Natural killer cell (primary cell): ENCODE measurements around the gene WDR90. TPM values are rescaled to one million over a fixed set of nuclear protein-coding genes. Genes with fewer than 3 reads are reported as not detected.

Experiments used
- ATAC-seq, 3 donors: fragments of 150-1000 bp in 2 of 3; fragments of 200-7000 bp in 1 of 3; cut with Tn5 transposase; 1 replicate in 1 of 3; 2 replicates in 2 of 3; pipeline ENCODE4 v1.10.0; 2021; ENCODE audit warnings: mild to moderate bottlenecking in 2 of 3, moderate library complexity in 2 of 3
- DNase-seq, 2 donors: peaks; one replicate each; pipeline versions ENCODE4 v3.0.0 to v3.0.0-alpha.2; 2013 to 2021; ENCODE audit warnings: mixed read lengths in 1 of 2
- H3K27ac ChIP-seq: one replicate; pipeline ENCODE4 v1.5.1; 2013; ENCODE audit warnings: mild to moderate bottlenecking, low read length
- H3K27me3 ChIP-seq: one replicate; pipeline ENCODE4 v1.6.1; 2013; ENCODE audit warnings: low read length; ENCODE audit not compliant: control insufficient read depth, insufficient read depth
- H3K36me3 ChIP-seq: one replicate; pipeline ENCODE4 v1.6.1; 2013; ENCODE audit warnings: low read length; ENCODE audit not compliant: control insufficient read depth, insufficient read depth
- H3K4me1 ChIP-seq: one replicate; pipeline ENCODE4 v1.6.1; 2013; ENCODE audit warnings: low read length; ENCODE audit not compliant: control insufficient read depth, insufficient read depth
- H3K4me3 ChIP-seq: one replicate; pipeline ENCODE4 v1.5.1; 2013; ENCODE audit warnings: low read length
- H3K9me3 ChIP-seq: one replicate; pipeline ENCODE4 v1.6.1; 2013; ENCODE audit warnings: low read length; ENCODE audit not compliant: control insufficient read depth, insufficient read depth
- H3K27ac Mint-ChIP-seq, 2 donors: one replicate each; pipeline ENCODE4 v1.8.0; 2022; ENCODE audit warnings: mild to moderate bottlenecking in 2 of 2, mixed read lengths in 2 of 2, moderate library complexity in 1 of 2
- H3K27me3 Mint-ChIP-seq, 2 donors: one replicate each; pipeline ENCODE4 v1.8.0; 2022; ENCODE audit warnings: low read depth in 2 of 2, mixed read lengths in 2 of 2
- H3K36me3 Mint-ChIP-seq: one replicate; pipeline ENCODE4 v1.8.0; 2022; ENCODE audit warnings: mixed read lengths
- H3K4me1 Mint-ChIP-seq, 2 donors: one replicate each; pipeline ENCODE4 v1.8.0; 2022; ENCODE audit warnings: mixed read lengths in 2 of 2
- H3K4me3 Mint-ChIP-seq: one replicate; pipeline ENCODE4 v1.8.0; 2022; ENCODE audit warnings: mild to moderate bottlenecking, moderate library complexity, mixed read lengths
- H3K9me3 Mint-ChIP-seq, 2 donors: one replicate each; pipeline ENCODE4 v1.8.0; 2022; ENCODE audit warnings: mixed read lengths in 2 of 2
- CTCF ChIP-seq: fragments of 200-600 bp; IDR thresholded peaks from one replicate; pipeline ENCODE4 v1.8.0; 2022; ENCODE audit warnings: antibody characterized with exemption
- WGBS: methylation state at CpG from one replicate; pipeline ENCODE4 v1.1.7; 2013; ENCODE audit warnings: missing lambda C conversion rate; ENCODE audit not compliant: insufficient coverage; 5-methylcytosine and 5-hydroxymethylcytosine counted together
- intact Hi-C: fragments of 100-400 bp; cut with micrococcal nuclease; formaldehyde crosslinking; loops from one replicate; pipeline ENCODE4 v1.14.2; 2022
- total RNA-seq, 4 donors: library from RNA; stranded (reverse); fragments of 120-200 nt in 1 of 4; gene quantifications; one replicate each; pipeline versions ENCODE4 v1.2.3 to v1.2.4, GENCODE V29; 2013 to 2022

WDR90 gene
- total RNA-seq, 3 donors from 2014 or later (not counting 1 experiment from before 2014, with no cell fraction given), result 16.7 to 22.8 (median 20.2) TPM

GRCh38 chr16:678858-679813, 30.0 kb downstream of the WDR90 start:
- no peaks in the 10 kb centered on the region for H3K27me3 Mint-ChIP-seq
- Histone ChIP-seq H3K4me3 (peak overlapping the region; percentile 42), H3K4me1 (peaks cover 58% of the 10 kb centered on the region), H3K9me3 (no peaks in the 10 kb centered on the region), H3K36me3 (peaks cover 17% of the 10 kb centered on the region), H3K27ac (peak overlapping the region; percentile 31), H3K27me3 (peaks cover 3% of the 10 kb centered on the region)
- no peak for TF ChIP-seq CTCF
- peak overlapping the region; percentile 85 for H3K4me3 Mint-ChIP-seq
- intact Hi-C loops, result no loop called here
- H3K9me3 Mint-ChIP-seq, result no peaks in the 10 kb centered on the region
- ATAC-seq (peak in 2 of 3 donors; percentile 6 to 9), DNase-seq (peak in 1 of 2 donors; percentile 65)
- no peaks in the 10 kb centered on the region for H3K36me3 Mint-ChIP-seq
- peaks cover 0 to 31% of the 10 kb centered on the region in 2 donors for H3K4me1 Mint-ChIP-seq
- 24% methylated on average over 52 of the region's 52 CpGs for WGBS
- peak overlapping the region; percentile 61 to 75 for H3K27ac Mint-ChIP-seq

GRCh38 chr16:679814-680624, 30.9 kb downstream of the WDR90 start, which contains the start of gene STUB1:
TSS of gene STUB1 (plus strand) at chr16:680410. CDS start at chr16:680526, 116 bp downstream.
- peak within 1 kb of the TSS; percentile 85 for H3K4me3 Mint-ChIP-seq
- no peaks in the 10 kb centered on the region for H3K27me3 Mint-ChIP-seq
- H3K27ac Mint-ChIP-seq, result peak within 1 kb of the TSS; percentile 67 to 75
- peaks cover 0 to 34% of the 10 kb centered on the region in 2 donors for H3K4me1 Mint-ChIP-seq
- Histone ChIP-seq H3K27ac (peak within 1 kb of the TSS; percentile 78), H3K9me3 (no peaks in the 10 kb centered on the region), H3K36me3 (peaks cover 17% of the 10 kb centered on the region), H3K4me3 (peak within 1 kb of the TSS; percentile 71), H3K27me3 (peaks cover 3% of the 10 kb centered on the region), H3K4me1 (peaks cover 60% of the 10 kb centered on the region)
- intact Hi-C loops, result no loop called here
- DNase-seq (peak; percentile 83 to 92), ATAC-seq (peak; percentile 66 to 87 (median 70))
- TF ChIP-seq CTCF, result no peak
- under 1% methylated on average over 89 of the region's 91 CpGs for WGBS
- H3K36me3 Mint-ChIP-seq, result no peaks in the 10 kb centered on the region
- H3K9me3 Mint-ChIP-seq, result no peaks in the 10 kb centered on the region

DNA sequence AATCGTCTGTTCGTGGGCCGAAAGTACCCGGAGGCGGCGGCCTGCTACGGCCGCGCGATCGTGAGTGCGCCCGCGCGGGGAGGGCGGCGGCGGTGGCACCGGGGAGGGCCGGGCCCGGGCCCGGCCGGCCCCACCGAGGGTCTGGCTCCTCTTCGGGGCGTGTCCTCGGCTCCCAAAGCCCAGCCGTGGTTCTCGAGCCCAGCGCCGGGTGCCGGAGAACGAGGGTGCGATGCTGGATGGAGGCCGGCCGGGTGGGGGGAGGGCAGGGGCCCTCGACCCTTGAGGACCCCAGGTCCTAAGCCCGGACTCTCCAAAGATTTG, 31.4 kb downstream of the WDR90 start:
- Mint-ChIP-seq H3K27me3 (no peaks in the 10 kb centered on the region), H3K9me3 (no peaks in the 10 kb centered on the region), H3K4me3 (peak overlapping the region; percentile 85), H3K4me1 (peaks cover 0 to 30% of the 10 kb centered on the region in 2 donors), H3K27ac (peak overlapping the region; percentile 67 to 75), H3K36me3 (no peaks in the 10 kb centered on the region)
- TF ChIP-seq CTCF, result no peak
- peak overlapping the region; percentile 71 for H3K4me3 ChIP-seq
- under 1% methylated on average over 38 of the region's 38 CpGs for WGBS
- intact Hi-C loops, result no loop called here
- H3K27me3 ChIP-seq, result no peaks in the 10 kb centered on the region
- peak overlapping the region; percentile 63 for H3K27ac ChIP-seq
- H3K4me1 ChIP-seq, result peaks cover 62% of the 10 kb centered on the region
- ATAC-seq, result no peak
- H3K9me3 ChIP-seq, result no peaks in the 10 kb centered on the region
- peaks cover 17% of the 10 kb centered on the region for H3K36me3 ChIP-seq
- no peak for DNase-seq
